ENCODE results near the gene CYP11A1. TPM values are rescaled to one million over a fixed set of nuclear protein-coding genes. Genes with fewer than 3 reads are reported as not detected.

CYP11A1 gene
- total RNA-seq, 1 donor = 0.90 TPM

- no peak for TF ChIP-seq CTCF (IDR thresholded peaks at IDR 0.05; ENCODE audit: insufficient read depth, low read length)
- DNase-seq (ENCODE audit: low read depth) = no peak
Observed at GRCh38 chr15:74301583-74302361, 65.7 kb downstream of the CYP11A1 start.

GRCh38 chr15:74300057-74300795, 67.2 kb downstream of the CYP11A1 start:
- no peak for TF ChIP-seq CTCF (IDR thresholded peaks at IDR 0.05; ENCODE audit: insufficient read depth, low read length)
- H3K4me3 ChIP-seq (ENCODE audit: low read depth, low read length) = no peak overlapping the region
- no peak for DNase-seq (ENCODE audit: low read depth)

More at GRCh38 chr15:74301583-74302361, 65.7 kb downstream of the CYP11A1 start:
- no peak overlapping the region for H3K4me3 ChIP-seq (ENCODE audit: low read depth, low read length)

GRCh38 chr15:74297887-74298286, 69.6 kb downstream of the CYP11A1 start:
- DNase-seq (ENCODE audit: low read depth) = no peak
- no peak for TF ChIP-seq CTCF (IDR thresholded peaks at IDR 0.05; ENCODE audit: insufficient read depth, low read length)
- no peak overlapping the region for H3K4me3 ChIP-seq (ENCODE audit: low read depth, low read length)

- no peak for DNase-seq (ENCODE audit: low read depth)
- H3K4me3 ChIP-seq (ENCODE audit: low read depth, low read length) = no peak overlapping the region
- TF ChIP-seq CTCF (IDR thresholded peaks at IDR 0.05; ENCODE audit: insufficient read depth, low read length) = no peak
Observed at GRCh38 chr15:74295800-74296199, 71.6 kb downstream of the CYP11A1 start.

- DNase-seq (ENCODE audit: low read depth) = no peak
- no peak for TF ChIP-seq CTCF (IDR thresholded peaks at IDR 0.05; ENCODE audit: insufficient read depth, low read length)
- no peak overlapping the region for H3K4me3 ChIP-seq (ENCODE audit: low read depth, low read length)
Observed at GRCh38 chr15:74294010-74294409, 73.4 kb downstream of the CYP11A1 start.

- no peak for TF ChIP-seq CTCF (IDR thresholded peaks at IDR 0.05; ENCODE audit: insufficient read depth, low read length)
- DNase-seq (ENCODE audit: low read depth) = no peak
- no peak overlapping the region for H3K4me3 ChIP-seq (ENCODE audit: low read depth, low read length)
Observed at GRCh38 chr15:74293021-74293810, 74.2 kb downstream of the CYP11A1 start.
